Subcutaneous adipose tissue (tissue), 4 donors: ENCODE measurements around the gene MICALL2. TPM values are rescaled to one million over a fixed set of nuclear protein-coding genes. Genes with fewer than 3 reads are reported as not detected.

Experiments used
- total RNA-seq, 4 donors: library from RNA; depleted of rRNA; stranded (reverse); fragments of >200 nt; gene quantifications; one replicate each; pipeline ENCODE4 v1.1.0, GENCODE V29; 2016
- TF ChIP-seq, protein P1 (sequence below): fragments of 450-650 bp; IDR thresholded peaks from one replicate; pipeline ENCODE4 v1.5.1; 2016; ENCODE audit warnings: low read depth, mild to moderate bottlenecking, control low read depth, antibody characterized with exemption, moderate library complexity

The MICALL2 gene
- total RNA-seq, 4 donors from 2014 or later, result 1.5 to 5.3 (median 4.1) TPM

DNA sequence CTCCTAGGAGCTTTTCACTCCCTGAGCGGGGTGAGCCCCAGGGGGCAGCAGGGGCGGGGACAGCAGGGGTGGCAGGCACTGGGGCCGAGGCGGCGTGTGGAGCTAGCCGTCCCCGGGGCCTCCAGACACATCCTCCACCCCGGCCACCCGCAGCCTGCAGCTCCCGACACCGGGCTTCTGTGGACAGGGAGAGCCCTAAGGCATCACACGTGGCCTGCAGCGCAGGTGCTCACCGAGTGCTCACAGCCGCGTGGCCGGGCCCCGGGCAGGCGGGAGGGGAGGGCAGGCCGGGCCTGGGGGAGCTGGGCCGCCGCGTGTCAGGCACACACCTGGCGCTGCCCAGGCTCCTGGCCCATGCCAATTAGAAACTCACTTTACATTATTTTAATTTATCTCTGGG lies 51.4 kb downstream of the MICALL2 start:
- TF ChIP-seq, protein P1, sequence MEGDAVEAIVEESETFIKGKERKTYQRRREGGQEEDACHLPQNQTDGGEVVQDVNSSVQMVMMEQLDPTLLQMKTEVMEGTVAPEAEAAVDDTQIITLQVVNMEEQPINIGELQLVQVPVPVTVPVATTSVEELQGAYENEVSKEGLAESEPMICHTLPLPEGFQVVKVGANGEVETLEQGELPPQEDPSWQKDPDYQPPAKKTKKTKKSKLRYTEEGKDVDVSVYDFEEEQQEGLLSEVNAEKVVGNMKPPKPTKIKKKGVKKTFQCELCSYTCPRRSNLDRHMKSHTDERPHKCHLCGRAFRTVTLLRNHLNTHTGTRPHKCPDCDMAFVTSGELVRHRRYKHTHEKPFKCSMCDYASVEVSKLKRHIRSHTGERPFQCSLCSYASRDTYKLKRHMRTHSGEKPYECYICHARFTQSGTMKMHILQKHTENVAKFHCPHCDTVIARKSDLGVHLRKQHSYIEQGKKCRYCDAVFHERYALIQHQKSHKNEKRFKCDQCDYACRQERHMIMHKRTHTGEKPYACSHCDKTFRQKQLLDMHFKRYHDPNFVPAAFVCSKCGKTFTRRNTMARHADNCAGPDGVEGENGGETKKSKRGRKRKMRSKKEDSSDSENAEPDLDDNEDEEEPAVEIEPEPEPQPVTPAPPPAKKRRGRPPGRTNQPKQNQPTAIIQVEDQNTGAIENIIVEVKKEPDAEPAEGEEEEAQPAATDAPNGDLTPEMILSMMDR, result no peak

DNA sequence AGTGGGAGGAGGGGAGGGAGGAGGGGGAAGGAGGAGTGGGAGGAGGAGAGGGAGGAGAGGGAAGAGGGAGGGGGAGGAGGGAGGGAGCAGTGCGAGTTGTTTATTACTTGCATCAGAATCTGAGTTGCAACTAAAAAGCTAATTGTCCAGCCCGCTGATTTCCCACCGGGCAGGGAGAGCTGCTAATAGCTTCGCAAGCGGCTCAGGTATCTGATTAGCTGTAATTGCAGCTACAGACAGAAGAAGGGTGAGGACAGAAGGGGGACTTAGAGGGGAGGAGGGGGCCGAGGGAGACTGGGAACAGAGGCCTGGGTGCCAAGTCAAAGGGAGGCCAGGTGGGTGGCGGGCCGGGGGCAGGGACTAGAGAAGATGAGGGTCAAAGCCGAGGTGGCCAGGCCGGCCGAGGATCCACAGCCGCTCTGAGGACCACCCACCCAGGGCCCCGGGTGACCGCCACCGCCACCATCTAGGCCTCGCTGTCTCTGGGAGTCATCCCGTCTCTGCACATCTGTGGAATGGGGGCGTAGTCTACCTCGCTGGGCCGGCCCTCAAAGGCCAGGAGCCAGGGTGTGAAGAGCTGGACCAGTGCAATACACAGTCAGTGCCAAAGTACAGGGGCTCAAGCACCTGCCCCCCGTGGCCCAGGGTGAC lies 54.2 kb downstream of the MICALL2 start:
- TF ChIP-seq, protein P1, result no peak

DNA sequence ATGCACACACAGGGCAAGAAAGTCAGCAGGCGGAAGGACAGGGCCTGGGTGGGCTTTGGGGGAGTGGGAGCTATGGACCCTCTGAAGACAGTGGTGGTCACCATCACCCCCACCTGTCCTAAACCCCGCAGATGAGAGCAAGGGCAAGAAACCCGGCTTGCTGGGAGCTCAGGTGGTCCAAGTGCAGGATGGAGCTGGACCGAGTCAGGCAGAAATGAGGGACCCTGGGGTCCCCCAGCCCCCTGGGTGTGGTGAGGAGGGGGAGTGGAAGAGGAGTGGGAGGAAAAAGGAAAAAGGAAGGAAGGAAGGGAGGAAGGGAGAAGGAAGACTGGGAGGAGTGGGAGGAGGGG lies 54.8 kb downstream of the MICALL2 start:
- TF ChIP-seq, protein P1, result no peak

DNA sequence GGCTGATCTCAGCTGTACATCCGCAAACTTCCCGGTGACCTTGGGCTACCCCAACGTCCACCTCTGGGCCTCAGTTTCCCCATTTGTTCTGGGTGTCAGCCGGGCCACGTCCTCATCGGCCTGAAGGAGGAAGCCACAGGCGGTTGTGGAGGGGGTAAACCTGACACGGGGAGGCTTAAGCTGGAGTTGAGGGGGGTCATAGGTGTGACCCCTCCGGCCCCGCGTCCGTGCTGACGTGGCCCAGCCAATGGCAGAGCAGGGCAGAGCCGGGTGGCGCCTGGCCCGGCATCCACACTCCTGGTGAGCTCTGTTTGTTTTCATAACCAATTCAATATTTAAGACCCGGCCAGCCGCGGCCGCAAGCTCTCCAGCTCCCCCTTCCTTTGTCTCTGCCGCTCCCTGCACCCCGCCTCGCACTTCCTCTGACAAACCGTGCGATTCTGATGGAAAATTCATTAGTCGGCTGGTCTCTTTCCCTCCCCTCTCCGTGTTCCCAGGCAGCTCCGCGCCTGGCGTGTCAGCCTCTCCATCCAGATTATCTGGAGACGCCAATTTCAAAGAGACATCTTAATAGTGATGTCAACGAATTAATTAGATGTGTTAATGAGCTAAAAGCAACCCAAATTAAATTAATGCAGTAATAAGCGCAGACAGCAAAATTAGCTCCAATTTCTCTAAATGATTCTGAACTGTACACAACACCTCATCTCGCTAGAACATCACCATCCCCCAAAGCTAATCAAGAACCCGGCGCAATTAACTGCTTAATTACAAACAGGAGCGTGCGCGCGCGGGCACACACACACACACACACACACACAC lies 55.4 kb downstream of the MICALL2 start:
- TF ChIP-seq, protein P1, result no peak

DNA sequence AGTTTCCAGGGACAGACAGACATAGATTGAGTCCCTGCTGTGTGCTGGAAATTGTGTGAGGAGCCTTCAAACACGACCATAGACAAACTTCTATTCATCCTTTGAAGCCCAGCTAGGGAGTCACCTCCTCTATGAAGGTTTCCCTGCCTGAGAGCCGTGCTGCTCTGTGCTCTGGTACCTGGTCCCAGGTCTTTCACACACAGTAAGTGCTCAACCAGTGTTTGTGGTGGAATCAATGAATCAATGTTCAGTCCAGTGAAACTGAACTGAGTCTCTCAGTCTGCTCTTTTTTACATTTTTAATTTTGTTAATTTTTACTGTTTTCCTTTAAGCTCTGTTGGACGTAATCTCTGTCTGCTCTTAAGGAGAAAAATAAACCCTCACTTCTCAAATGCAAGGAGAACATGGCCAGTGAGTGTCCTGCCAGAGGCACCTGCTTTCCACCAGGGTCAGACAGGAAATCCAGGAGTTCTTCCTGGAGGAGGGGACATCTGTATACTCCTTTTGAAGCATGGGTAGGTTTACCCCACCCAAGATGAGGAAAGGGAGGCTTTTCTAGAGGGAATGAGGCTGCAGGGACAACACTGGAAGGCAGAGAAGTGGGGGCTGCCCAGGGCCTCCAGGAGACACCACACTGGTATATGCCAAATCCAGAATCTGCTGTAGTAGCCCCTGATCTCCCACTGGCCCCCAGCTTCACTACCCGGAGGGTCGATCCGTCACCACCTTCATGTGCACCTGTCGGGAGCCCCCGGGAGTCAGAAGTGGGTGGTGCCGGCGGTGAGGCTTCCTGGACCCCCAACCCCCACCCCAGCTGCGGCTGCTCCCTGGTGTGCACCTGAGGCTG lies 56.3 kb downstream of the MICALL2 start:
- TF ChIP-seq, protein P1, result no peak

DNA sequence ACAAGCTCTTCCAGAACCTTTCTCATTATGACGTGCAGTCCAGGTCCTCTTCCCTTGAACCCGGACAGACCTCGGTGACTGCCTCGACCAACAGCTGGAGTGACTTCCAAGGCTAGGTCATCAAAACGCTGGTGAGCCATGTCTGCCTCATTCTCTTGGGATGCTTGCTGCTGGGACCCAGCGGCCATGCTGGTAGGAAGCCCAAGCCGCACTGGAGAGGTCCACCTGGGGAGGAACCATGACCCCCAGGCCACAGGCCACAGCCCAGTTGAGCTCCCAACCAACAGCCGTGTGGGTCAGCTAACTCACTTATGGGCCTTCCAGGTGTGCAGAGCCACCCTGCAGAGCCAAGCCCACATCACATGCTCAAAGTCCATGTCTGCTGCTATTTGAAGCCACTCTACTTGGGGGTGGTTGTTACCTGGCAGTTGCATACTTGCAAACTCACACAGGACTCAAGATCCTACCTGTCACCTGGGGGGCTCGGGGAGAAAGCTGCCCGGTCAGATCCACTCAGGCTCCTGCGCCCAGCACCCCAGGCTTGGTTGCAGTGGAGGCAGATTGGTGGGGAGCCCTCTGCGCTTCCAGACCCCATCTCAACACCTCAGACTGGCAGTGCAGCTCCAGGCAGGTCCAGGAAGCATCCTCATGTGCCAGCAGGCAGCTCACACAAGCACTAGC lies 57.0 kb downstream of the MICALL2 start:
- TF ChIP-seq, protein P1, result no peak
